NB4 (cell line): ENCODE measurements around the gene COL4A2.

ENCODE experiments used
- DNase-seq: peaks from one replicate; pipeline ENCODE4 v3.0.0; 2010; ENCODE audit warnings: low read depth
- H3K4me3 ChIP-seq: one replicate; pipeline ENCODE4 v1.5.1; 2011; ENCODE audit warnings: mild to moderate bottlenecking, low read depth, low read length, moderate library complexity
- CTCF ChIP-seq: IDR thresholded peaks from one replicate; pipeline ENCODE4 v1.5.1; 2012; ENCODE audit warnings: low read depth, low read length
- MAX ChIP-seq: IDR thresholded peaks from 2 replicates; pipeline ENCODE4 v1.6.1; 2011; ENCODE audit warnings: low read depth, low read length
- MYC ChIP-seq: IDR thresholded peaks from 2 replicates; pipeline ENCODE4 v1.6.1; 2011; ENCODE audit warnings: low read depth, low read length
- POLR2A ChIP-seq: IDR thresholded peaks from 2 replicates; pipeline ENCODE4 v1.6.1; 2011; ENCODE audit warnings: mild to moderate bottlenecking; ENCODE audit not compliant: insufficient read length; ENCODE audit errors: extremely low read depth

COL4A2 gene

GRCh38 chr13:110364081-110364480 lies 57.0 kb downstream of the COL4A2 start:
- TF ChIP-seq MYC: no peak
- TF ChIP-seq CTCF: no peak
- TF ChIP-seq MAX: no peak
- no peak for TF ChIP-seq POLR2A
- no peak for DNase-seq
- no peak overlapping the region for H3K4me3 ChIP-seq

- H3K4me3 ChIP-seq: no peak overlapping the region
- DNase-seq: no peak
- TF ChIP-seq CTCF: no peak
Measured at GRCh38 chr13:110365876-110366275, 58.8 kb downstream of the COL4A2 start.

- DNase-seq: no peak
- TF ChIP-seq CTCF (no peak), MAX (no peak), MYC (no peak), POLR2A (no peak)
- no peak overlapping the region for H3K4me3 ChIP-seq
Measured at GRCh38 chr13:110366733-110367132, 59.6 kb downstream of the COL4A2 start.

- no peak for DNase-seq
- no peak for TF ChIP-seq MYC
- TF ChIP-seq MAX: no peak
- no peak for TF ChIP-seq POLR2A
- no peak for TF ChIP-seq CTCF
- no peak overlapping the region for H3K4me3 ChIP-seq
Measured at GRCh38 chr13:110367620-110368019, 60.5 kb downstream of the COL4A2 start.

GRCh38 chr13:110368408-110368807 lies 61.3 kb downstream of the COL4A2 start:
- DNase-seq: no peak
- H3K4me3 ChIP-seq: no peak overlapping the region

More at GRCh38 chr13:110368408-110368807, 61.3 kb downstream of the COL4A2 start:
- TF ChIP-seq CTCF (no peak), POLR2A (no peak), MAX (no peak), MYC (no peak)
